Endothelial cell of umbilical vein (primary cell): ENCODE measurements around the gene ACBD3. TPM values are rescaled to one million over a fixed set of nuclear protein-coding genes. Genes with fewer than 3 reads are reported as not detected.

Experiments used
- BruUV-seq: library from RNA; stranded (reverse); fragments of 400-500 nt; replicated peaks from 2 replicates; lab custom pipeline; 2021; lab: Mats Ljungman, UMichigan
- CTCF ChIA-PET: fragments of 300-600, 350-600 bp; sonication (Branson Sonifier 250); formaldehyde crosslinking; loops from one replicate; lab custom pipeline; 2021; ENCODE audit warnings: antibody characterized with exemption, inconsistent platforms; lab: Charles Lee
- POLR2A ChIA-PET: fragments of 300-600, 350-600 bp; sonication (Branson Sonifier 250); formaldehyde crosslinking; loops from one replicate; lab custom pipeline; 2021; ENCODE audit warnings: antibody characterized with exemption, inconsistent platforms; lab: Charles Lee
- DNase-seq: peaks from one replicate; pipeline ENCODE4 v3.0.0-alpha.2; 2011; ENCODE audit warnings: low read depth, low spot score
- FAIRE-seq: peaks from 2 replicates; lab custom pipeline; 2011; peaks lifted over from hg19 to GRCh38; lab: Jason Lieb, UNC
- H2AFZ ChIP-seq: 2 replicates; pipeline ENCODE4 v1.6.0; 2012; ENCODE audit warnings: low read depth, low read length, control low read depth, inconsistent platforms
- H3K27ac ChIP-seq: 2 replicates; pipeline ENCODE4 v1.5.1; 2011; ENCODE audit warnings: low read depth, mild to moderate bottlenecking, control low read depth, low read length, moderate library complexity; ENCODE audit not compliant: insufficient read depth
- H3K27me3 ChIP-seq, 2 experiments: 2 replicates each; pipeline versions ENCODE4 v1.6.0 to v1.6.1; 2011; ENCODE audit warnings: low read length in 2 of 2, mixed read lengths in 1 of 2; ENCODE audit not compliant: control insufficient read depth in 2 of 2, insufficient read depth in 2 of 2
- H3K36me3 ChIP-seq, 2 experiments: 2 replicates in 1 of 2; 3 replicates in 1 of 2; pipeline ENCODE4 v1.5.1; 2011; ENCODE audit warnings: low read length in 2 of 2, mild to moderate bottlenecking in 1 of 2, moderate library complexity in 1 of 2; ENCODE audit not compliant: control insufficient read depth in 2 of 2, insufficient read depth in 2 of 2; ENCODE audit errors: extremely low read depth in 1 of 2
- H3K4me1 ChIP-seq: 3 replicates; pipeline ENCODE4 v1.5.1; 2011; ENCODE audit warnings: mild to moderate bottlenecking, low read length; ENCODE audit not compliant: control insufficient read depth, insufficient read depth; ENCODE audit errors: extremely low read depth
- H3K4me2 ChIP-seq: 2 replicates; pipeline ENCODE4 v1.6.1; 2011; ENCODE audit warnings: low read length, control low read depth, mixed read lengths; ENCODE audit not compliant: insufficient read depth
- H3K4me3 ChIP-seq, 3 experiments: fragments of 200-600 bp in 1 of 3; sonication (generic), shearing (Covaris generic) in 1 of 3; replicated peaks in 1 of 3; 2 replicates each; pipeline ENCODE4 v1.5.1; 2011 to 2016; ENCODE audit warnings: control low read depth in 3 of 3, low read length in 3 of 3, mild to moderate bottlenecking in 2 of 3, inconsistent platforms in 1 of 3, low read depth in 1 of 3, moderate library complexity in 1 of 3; ENCODE audit not compliant: insufficient read depth in 1 of 3
- H3K79me2 ChIP-seq: 2 replicates; pipeline ENCODE4 v1.6.0; 2012; ENCODE audit warnings: low read length, inconsistent platforms; ENCODE audit not compliant: control insufficient read depth, insufficient read depth
- H3K9ac ChIP-seq: replicated peaks from 2 replicates; pipeline ENCODE3; 2011; ENCODE audit warnings: low read length, control low read depth; ENCODE audit not compliant: insufficient read depth; ENCODE audit errors: extremely low read depth
- H3K9me1 ChIP-seq: replicated peaks from 3 replicates; pipeline ENCODE4 v1.6.0; 2011; ENCODE audit warnings: mild to moderate bottlenecking, low read length; ENCODE audit not compliant: control insufficient read depth, insufficient read depth; ENCODE audit errors: extremely low read depth
- H3K9me3 ChIP-seq: replicated peaks from 2 replicates; pipeline ENCODE4 v1.5.1; 2012; ENCODE audit warnings: low read length, inconsistent platforms; ENCODE audit not compliant: control insufficient read depth, insufficient read depth
- H4K20me1 ChIP-seq: replicated peaks from 2 replicates; pipeline ENCODE3; 2011; ENCODE audit warnings: mild to moderate bottlenecking, low read length; ENCODE audit not compliant: control insufficient read depth, insufficient read depth; ENCODE audit errors: extremely low read depth
- EZH2 ChIP-seq: IDR thresholded peaks from 2 replicates; pipeline ENCODE4 v1.6.1; 2012; ENCODE audit warnings: borderline replicate concordance, low read depth, mild to moderate bottlenecking, moderate library complexity, low read length, inconsistent platforms; ENCODE audit not compliant: severe bottlenecking
- POLR2AphosphoS5 ChIP-seq: IDR thresholded peaks from 2 replicates; pipeline ENCODE4 v1.6.1; 2012; ENCODE audit warnings: low read depth, mild to moderate bottlenecking, control low read depth, low read length, moderate library complexity; ENCODE audit not compliant: insufficient read depth
- dilution Hi-C: fragments of 300-500 bp; cut with MboI; formaldehyde crosslinking; loops from one replicate; pipeline ENCODE4 v1.15.0; 2019; ENCODE audit warnings: low sequenced_read_pairs; ENCODE audit not compliant: extremely low pct_ligation_motif_present
- intact Hi-C: fragments of 100-400 bp; cut with micrococcal nuclease; formaldehyde crosslinking; loops from one replicate; pipeline ENCODE4 v1.10.0; 2022
- polyA plus RNA-seq, 4 experiments: library from polyadenylated mRNA; depleted of rRNA in 3 of 4; stranded (reverse) in 3 of 4; unstranded in 1 of 4; fragments of >200 nt; gene quantifications; 2 replicates each; pipeline versions ENCODE4 v1.2.1 to v1.2.3, GENCODE V29; 2011 to 2012; ENCODE audit warnings: missing spikeins in 1 of 4
- total RNA-seq: library from RNA; stranded (reverse); gene quantifications from 2 replicates; pipeline ENCODE4 v1.2.3, GENCODE V29; 2021
- TF ChIP-seq, protein P1 (sequence below), 2 donors: IDR thresholded peaks; 1 replicate in 1 of 2; 2 replicates in 1 of 2; pipeline ENCODE4 v1.5.1; 2011; ENCODE audit warnings: low read length in 2 of 2, mild to moderate bottlenecking in 2 of 2, moderate library complexity in 2 of 2, control low read depth in 1 of 2, inconsistent platforms in 1 of 2, low read depth in 1 of 2; ENCODE audit not compliant: insufficient read depth in 1 of 2; ENCODE audit errors: extremely low read depth in 1 of 2

The ACBD3 gene
- total and polyA plus RNA-seq, 2 donors (not counting 3 experiments of a cell fraction or from before 2014, with no cell fraction given), result 12.3 to 36.4 TPM

DNA sequence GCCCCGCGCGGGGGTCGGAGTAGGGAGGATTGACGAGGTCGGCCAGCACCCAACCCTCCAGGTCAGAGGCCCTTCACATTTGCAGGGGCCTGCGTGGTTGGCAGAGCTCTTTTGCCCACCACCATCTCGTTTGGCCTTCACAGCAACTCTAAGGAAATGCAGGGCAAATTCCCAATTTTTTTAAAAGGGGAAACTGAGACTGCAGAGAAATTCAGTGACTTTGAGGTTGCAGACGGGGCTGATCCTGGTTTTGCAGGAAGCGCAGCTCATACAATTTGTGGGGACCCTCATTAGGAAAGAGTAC is 430 bp upstream of the ACBD3 start:
- Histone ChIP-seq H3K27ac (peak overlapping the region; percentile 66), H3K79me2 (peaks cover 40% of the 10 kb centered on the region), H3K9me1 (no peaks in the 10 kb centered on the region), H4K20me1 (no peaks in the 10 kb centered on the region), H3K4me2 (peak overlapping the region; percentile 67), H3K9ac (peak overlapping the region; percentile 53), H3K9me3 (no peaks in the 10 kb centered on the region), H3K4me3 (peak overlapping the region; percentile 68 to 93 (median 70)), H3K27me3 (no peaks in the 10 kb centered on the region), H2AFZ (peak overlapping the region; percentile 95), H3K36me3 (peaks cover 0 to 1% of the 10 kb centered on the region in 2 experiments), H3K4me1 (peaks cover 12% of the 10 kb centered on the region)
- no peak for TF ChIP-seq POLR2AphosphoS5
- no peak for TF ChIP-seq EZH2
- TF ChIP-seq, protein P1, sequence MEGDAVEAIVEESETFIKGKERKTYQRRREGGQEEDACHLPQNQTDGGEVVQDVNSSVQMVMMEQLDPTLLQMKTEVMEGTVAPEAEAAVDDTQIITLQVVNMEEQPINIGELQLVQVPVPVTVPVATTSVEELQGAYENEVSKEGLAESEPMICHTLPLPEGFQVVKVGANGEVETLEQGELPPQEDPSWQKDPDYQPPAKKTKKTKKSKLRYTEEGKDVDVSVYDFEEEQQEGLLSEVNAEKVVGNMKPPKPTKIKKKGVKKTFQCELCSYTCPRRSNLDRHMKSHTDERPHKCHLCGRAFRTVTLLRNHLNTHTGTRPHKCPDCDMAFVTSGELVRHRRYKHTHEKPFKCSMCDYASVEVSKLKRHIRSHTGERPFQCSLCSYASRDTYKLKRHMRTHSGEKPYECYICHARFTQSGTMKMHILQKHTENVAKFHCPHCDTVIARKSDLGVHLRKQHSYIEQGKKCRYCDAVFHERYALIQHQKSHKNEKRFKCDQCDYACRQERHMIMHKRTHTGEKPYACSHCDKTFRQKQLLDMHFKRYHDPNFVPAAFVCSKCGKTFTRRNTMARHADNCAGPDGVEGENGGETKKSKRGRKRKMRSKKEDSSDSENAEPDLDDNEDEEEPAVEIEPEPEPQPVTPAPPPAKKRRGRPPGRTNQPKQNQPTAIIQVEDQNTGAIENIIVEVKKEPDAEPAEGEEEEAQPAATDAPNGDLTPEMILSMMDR (IDR thresholded peaks at IDR 0.05; ENCODE audit: extremely low read depth in 1 of 2, insufficient read depth in 1 of 2, low read depth in 1 of 2, low read length in 2 of 2), result no peak
- dilution Hi-C loops (no loop called here), intact Hi-C loops (loop anchor here (5.0 kb wide), 2 partner anchors 125 to 190 kb away; partner anchors contain the start of genes H3-3A and SDE2)
- ChIA-PET POLR2A (no interaction called here), CTCF (interaction anchor here (1.0 kb wide), 1 partner anchor 10 kb away, joined by 5 read pairs; no protein-coding TSS in a partner anchor)
- DNase-seq (no peak), FAIRE-seq (peak; percentile 4)
- TSS peak; percentile 89 for BruUV-seq
